ENCODE results near the gene FLG2.
"Not testable (repeated sequence)": the region's sequence is repeated elsewhere in the genome, so short reads cannot be mapped to it uniquely, and the experiment has no call there.

Gene FLG2

GRCh38 chr1:152359906-152360305, at the start of gene FLG2:
TSS of gene FLG2 (minus strand) at chr1:152360006. CDS start at chr1:152358884, 1,122 bp downstream.
- no peak for DNase-seq

DNA sequence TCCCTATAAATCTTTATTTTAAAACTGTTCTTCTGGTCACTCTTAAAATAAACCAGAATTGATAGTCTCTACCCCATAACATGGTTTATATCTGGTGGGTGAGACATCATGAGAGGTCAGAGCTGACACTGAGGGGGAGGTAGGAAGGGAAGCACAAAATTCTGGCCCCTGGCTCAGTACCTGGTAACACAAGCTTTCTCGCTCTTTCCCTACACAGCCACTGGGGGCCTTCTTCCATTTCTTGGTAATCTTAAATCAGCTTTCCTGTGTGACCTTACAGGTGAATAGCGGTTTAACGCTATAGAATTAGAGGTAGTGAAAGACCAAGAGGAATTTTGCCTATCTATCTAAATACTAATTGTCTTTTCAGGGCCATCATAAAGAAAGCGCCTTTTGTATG, 48.9 kb upstream of the FLG2 start:
- no peak for DNase-seq

DNA sequence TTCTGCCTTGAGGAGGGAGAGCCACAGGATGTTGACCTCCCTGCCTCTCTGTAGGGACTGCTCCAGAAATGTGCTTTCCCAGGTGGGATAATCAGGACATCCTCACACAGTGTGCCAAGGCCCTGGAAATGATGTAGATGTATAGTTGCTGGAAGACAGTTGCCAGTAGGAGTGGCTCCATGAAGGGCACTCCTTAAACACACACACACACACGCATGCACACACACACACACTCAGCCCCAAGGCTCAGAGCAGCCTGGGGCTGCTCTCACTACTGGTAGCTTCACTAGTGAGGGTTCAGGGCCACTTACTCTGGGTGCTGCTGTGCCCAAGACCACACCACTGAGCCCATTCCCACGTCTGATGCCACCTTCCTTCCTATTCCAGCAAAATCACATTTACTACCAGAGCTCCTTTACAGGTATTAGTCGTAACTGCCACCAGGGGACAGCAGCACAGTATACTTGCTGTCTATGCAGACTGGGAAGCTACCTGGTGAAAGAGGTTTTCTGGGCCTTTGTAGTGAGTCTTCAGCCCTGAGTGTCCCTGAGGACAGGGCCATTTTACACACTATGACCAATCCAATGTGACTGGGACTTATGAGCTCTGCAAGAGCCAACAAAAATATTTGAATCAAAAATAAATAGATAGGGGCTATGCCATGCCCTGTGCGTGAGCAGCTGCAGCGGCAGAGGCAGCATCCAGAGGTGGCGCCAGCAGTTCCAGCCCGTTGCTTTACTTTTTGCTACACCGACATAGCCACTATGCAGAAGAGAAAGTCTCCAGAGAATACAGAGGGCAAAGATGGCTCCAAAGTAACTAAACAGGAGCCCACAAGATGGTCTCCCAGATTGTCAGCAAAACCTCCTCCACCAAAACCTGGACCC, 39.2 kb upstream of the FLG2 start:
- DNase-seq, result no peak

DNA sequence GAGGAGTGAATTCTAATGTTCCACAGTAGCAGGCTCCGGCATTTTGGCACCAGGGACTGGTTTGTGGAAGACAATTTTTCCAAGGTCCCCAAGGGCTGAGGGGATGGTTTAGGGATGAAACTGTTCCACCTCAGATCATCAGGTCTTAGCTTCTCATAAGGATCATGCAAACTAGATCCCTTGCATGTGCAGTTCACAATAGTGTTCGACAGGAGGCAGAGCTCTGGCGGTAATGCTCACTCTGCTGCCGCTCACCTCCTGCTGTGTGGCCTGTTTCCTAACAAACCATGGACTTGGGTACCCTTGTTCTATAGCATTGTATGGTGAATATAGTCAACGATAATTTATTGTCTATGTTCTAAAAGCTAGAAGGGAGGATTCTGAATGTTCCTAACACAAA, 37.7 kb upstream of the FLG2 start:
- no peak for DNase-seq

DNA sequence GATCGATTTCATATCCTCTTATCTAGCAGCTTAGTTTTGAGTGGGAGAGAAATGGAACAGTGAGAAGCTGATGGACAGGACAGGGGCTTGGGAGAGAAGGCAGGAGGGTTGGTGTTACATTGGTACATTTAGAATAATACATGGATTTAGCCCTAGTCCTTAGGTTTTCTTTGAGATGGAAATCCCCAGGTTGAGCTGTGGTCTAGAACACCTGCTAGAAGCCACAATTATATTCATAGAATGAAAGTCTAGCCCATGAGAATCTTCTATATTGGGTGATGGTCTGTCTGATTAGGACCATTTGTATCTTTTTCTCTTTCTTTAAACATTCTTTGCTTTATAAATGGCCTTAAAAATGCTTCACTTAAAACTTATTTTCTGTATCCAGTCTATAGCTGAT, 34.3 kb upstream of the FLG2 start:
- DNase-seq, result no peak

DNA sequence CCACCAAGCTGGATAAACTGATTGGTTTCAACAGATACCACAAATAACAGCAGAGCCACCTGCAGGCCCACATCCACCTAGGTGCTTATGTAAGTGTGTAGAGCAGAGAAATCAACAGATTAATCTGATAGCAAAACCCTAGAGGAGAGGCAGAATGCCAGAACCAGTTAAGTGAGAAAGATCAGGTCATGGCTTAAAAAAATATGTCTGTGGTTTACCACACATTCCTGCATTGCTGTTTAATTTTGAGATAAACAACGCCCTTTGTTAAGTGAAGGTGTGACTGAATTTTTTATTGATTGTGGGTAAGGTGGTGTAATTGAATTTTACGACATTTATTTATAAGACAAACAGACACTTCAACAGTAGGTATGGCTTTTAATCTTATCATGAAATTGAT, 33.1 kb upstream of the FLG2 start:
- no peak for DNase-seq

DNA sequence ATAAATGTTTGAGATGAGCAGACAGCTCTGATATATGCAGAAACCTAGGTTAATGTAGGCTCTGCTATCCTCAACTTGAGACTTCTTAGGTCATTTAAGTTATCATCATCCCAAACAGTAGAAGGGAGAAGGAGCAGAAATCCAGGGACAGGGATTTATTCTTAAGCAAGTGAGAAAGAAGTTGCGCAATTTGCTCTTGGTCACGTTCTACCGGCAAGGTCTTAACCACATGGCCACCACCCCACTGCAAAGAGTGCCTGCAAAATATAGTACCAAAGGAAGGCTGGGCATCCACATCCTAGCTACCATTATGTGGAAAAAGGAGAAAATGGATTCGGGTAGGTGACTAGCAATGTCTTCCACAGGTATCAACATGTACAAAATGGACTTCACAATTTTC, 29.1 kb upstream of the FLG2 start:
- DNase-seq, result no peak

- no peak for DNase-seq
These were observed 27.1 kb upstream of the FLG2 start for GRCh38 chr1:152386940-152387339.

DNA sequence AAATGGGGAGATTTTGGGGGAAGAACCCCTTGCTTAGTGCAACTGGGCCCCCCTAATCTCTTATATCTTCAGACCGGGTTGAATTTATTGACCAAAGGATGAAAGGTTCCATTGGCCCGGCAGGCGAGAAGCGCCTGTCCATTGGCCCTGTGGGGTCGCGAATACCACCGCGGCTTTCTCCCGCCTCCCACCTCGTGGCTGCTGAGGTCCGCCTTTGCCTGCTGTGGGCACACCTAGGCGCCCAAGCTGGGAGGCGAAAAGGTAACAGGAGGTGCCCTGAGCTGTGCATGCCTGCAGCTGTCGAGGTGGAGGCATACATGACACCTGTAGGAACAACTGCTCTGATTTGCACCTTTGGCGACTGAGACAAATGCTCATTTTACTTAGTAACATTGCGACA, 21.1 kb upstream of the FLG2 start:
- no peak for DNase-seq

DNA sequence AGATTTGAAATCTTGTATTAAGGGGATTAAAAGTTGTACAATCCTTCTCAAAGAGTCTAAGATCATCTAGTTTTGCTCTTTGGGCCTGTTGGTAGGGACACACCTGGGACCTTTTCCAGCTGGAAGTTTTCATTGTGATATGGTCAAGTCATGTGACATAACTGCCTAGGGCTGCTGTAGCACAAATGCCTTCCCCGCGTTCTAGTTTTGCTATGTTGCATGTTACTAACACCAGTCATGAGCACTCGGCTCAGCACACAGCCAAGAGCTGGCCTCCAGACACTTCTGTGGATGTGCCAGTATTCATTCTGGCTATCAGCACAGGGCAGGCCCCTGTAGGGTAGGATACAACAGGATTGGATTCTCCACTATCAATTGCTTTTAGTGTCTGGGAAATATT, 14.6 kb upstream of the FLG2 start:
- no peak for DNase-seq

DNA sequence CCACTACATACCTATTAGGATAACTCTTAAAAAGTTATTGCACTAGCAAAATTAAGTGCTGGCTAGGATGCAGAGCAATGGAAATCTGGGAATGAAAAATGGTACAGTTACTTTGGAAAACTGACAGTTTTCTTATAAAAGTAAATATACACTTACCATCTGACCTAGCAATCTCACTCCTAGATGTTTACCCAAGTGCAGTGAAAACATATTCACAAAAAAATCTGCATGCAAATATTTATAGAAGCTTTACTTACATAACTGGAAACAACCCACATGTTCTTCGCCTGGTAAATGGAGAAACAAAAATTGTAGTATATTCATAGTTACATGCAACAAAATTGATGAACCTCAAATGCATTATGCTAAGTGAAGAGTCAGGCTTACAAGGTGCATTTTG, 12.9 kb upstream of the FLG2 start:
- DNase-seq, result no peak

DNA sequence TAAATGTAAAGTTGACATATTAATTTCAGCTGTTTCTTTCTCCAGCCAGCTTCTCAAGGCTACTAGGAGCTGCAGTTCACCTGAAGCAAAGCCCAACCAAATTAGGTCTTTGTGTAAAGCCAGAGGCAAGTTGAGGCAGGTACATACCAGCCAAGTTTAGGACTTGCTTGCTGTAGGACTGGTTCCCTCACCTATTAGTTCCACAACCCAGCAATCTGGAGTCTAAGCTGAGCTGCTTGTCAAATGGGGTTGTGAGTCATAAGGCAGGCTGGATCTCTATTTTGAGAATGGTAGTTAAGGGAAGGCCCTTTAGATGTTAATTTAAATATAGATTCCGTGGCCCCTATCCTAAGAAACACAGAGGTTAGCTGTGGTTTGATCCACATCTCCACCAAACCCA, 7.6 kb upstream of the FLG2 start:
- DNase-seq, result no peak

GRCh38 chr1:152356736-152357135, 3.1 kb downstream of the FLG2 start:
- no peak for DNase-seq

DNA sequence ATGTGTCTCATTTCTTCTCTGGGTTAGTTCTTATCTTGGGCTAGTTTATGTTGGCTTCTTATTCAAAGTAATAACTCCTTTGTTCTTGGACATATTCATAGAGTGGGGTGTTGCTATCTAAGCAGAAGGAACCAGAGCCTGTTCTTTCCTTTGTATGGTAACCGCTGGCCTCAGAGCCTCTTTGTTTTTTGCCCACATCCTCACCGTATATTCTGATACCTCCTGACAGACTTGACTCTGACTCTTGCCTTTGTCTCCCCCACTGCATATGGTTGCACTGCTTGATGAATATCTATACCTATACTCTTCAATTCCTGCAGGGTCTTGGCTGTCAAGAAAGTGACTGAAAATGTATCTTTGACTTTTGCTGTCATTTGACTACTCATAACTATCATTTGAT, 10.2 kb downstream of the FLG2 start:
- no peak for DNase-seq

DNA sequence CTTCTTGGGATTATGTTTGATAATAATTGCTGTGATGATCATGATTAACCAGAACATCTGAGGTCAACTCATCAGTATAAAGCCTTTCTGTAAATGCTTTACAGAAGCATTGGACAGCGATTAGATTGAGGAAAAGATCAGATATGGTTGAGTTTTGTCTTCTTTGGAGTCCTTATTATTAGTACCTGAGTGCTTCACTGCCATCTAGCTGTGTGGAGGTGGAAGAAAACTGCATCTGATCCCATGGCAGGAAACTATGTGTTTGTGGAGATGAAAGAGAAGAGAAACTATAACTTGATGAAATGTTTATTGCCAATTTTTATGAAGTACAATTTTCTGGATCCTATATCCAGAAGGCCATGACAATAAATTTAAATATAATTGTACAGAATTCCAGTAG, 11.4 kb downstream of the FLG2 start:
- no peak for DNase-seq

- DNase-seq, result no peak
These were observed 12.6 kb downstream of the FLG2 start for GRCh38 chr1:152347116-152347728.

DNA sequence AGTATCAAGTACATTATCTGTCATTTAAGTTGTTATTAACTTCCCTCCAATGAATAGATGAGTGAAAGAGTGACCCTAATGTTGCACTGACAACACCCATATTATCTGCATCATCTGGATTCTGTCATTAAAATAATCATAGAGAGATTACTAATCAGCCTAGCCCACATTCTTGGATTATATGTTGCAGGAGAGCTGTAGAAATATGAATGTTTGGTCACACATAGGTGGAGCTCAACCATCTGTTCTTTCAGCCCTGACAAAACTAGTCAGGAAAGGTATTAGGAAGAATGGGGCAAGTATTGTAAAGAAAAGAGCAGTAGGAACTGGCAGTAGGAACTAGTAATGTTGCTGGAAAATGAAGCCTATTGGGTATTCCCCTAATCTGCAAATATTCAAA, 15.4 kb downstream of the FLG2 start:
- DNase-seq, result no peak

GRCh38 chr1:152343006-152343405, 16.8 kb downstream of the FLG2 start:
- no peak for DNase-seq

DNA sequence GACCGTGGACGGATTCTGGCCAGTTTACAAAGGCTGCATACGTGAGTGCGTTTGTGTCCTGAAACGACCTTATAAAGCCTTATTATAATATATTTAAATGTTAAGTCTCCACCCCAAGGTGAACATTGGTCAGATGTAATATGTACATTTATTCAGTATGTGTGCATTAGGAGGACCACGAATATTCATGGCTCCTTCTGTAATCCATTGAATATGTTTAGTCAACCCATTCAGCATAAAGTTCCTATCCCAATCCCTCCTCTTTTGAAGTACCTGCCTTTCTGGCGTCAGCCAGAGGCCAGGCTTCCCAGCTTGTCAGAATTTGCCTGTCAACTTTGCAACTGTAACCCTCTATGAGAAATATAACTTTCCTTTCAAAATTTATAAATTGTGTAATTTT, 24.4 kb downstream of the FLG2 start:
- DNase-seq, result no peak

DNA sequence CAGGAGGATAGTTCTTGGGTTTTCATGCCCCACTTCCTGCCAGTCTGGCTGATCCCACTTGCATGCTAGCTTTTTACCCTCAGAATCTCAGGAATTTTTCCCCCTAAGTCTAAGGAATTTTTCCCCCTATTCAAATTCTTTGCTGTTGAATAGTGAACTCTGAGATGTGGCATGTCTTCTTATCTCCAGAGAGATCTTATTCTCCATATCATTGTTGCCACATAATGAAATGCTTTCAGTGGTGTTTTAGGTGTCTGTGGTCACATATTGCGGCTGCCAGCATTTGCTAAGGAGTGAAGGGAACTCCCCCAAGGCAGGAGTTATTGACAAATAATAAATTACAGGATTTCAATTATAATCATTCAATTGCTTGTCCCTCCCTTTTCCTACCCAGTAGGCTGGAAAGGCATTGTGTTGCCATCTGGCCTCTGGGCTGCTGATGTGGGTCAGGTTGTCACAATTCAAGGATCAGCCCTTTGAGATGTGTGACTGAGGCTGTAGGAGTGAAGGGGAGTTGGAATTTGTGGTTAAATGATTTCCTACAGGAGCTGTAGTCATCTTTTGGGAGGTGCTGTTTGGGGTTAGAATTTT, 30.9 kb downstream of the FLG2 start:
- no peak for DNase-seq

- DNase-seq, result no peak
These were observed 34.7 kb downstream of the FLG2 start, which contains the start of gene FLG for GRCh38 chr1:152325111-152325510. TSS of gene FLG (minus strand) at chr1:152325239. CDS start at chr1:152315456, 9,783 bp downstream.

- DNase-seq, result no peak
These were observed 45.8 kb downstream of the FLG2 start for GRCh38 chr1:152313970-152314369.

GRCh38 chr1:152313319-152313801, 46.4 kb downstream of the FLG2 start:
- DNase-seq, result no peak

DNA sequence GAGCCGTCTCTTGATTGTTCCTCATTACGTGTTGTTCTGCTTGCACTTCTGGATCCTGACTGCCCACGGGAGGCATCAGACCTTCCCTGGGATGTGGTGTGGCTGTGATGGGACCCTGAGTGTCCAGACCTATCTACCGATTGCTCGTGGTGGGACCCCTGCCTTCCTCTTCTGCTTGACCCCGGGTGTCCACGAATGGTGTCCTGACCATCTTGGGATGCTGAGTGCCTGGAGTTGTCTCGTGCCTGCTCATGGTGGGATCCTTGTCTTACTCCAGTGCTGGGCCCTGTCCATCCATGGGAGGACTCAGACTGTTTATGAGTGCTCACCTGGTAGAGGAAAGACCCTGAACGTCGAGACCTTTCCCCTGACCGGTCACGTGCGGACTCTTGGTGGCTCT, 47.6 kb downstream of the FLG2 start:
- not testable (repeated sequence) for DNase-seq
